Activated T-helper 17 cell treated with anti-CD3 and anti-CD28 coated beads, Interleukin-2, amount 50 U/mL, for 72 hours (primary cell): ENCODE measurements around the gene ORMDL1. TPM values are rescaled to one million over a fixed set of nuclear protein-coding genes. Genes with fewer than 3 reads are reported as not detected.

ENCODE experiments used
- ATAC-seq: fragments of 150-1000 bp; cut with Tn5 transposase; replicated peaks from 2 replicates; pipeline ENCODE4 v1.10.0; 2021; ENCODE audit warnings: mild to moderate bottlenecking, moderate library complexity
- H3K27ac Mint-ChIP-seq: one replicate; pipeline ENCODE4 v1.8.0; 2022; ENCODE audit warnings: mixed read lengths
- H3K27me3 Mint-ChIP-seq: one replicate; pipeline ENCODE4 v1.8.0; 2022; ENCODE audit warnings: mixed read lengths
- H3K36me3 Mint-ChIP-seq: one replicate; pipeline ENCODE4 v1.8.0; 2022; ENCODE audit warnings: low read depth, mild to moderate bottlenecking, mixed read lengths
- H3K4me1 Mint-ChIP-seq: one replicate; pipeline ENCODE4 v1.8.0; 2022; ENCODE audit warnings: mixed read lengths
- H3K4me3 Mint-ChIP-seq: one replicate; pipeline ENCODE4 v1.8.0; 2022; ENCODE audit warnings: mild to moderate bottlenecking, mixed read lengths
- H3K9me3 Mint-ChIP-seq: one replicate; pipeline ENCODE4 v1.8.0; 2022; ENCODE audit warnings: mixed read lengths
- total RNA-seq, 2 donors: library from RNA; stranded (reverse); gene quantifications; one replicate each; pipeline ENCODE4 v1.2.3, GENCODE V29; 2022

The ORMDL1 gene
- total RNA-seq, 2 donors from 2014 or later: 69.4 to 84.4 TPM

- Mint-ChIP-seq H3K36me3 (peaks cover 81% of the 10 kb centered on the region), H3K4me3 (no peak overlapping the region), H3K27ac (no peak overlapping the region), H3K4me1 (no peaks in the 10 kb centered on the region), H3K27me3 (no peaks in the 10 kb centered on the region), H3K9me3 (no peaks in the 10 kb centered on the region)
- peak; percentile 70 for ATAC-seq
Observed at GRCh38 chr2:189751080-189751658, 33.0 kb downstream of the ORMDL1 start.

GRCh38 chr2:189729430-189729829, 54.7 kb downstream of the ORMDL1 start:
- no peaks in the 10 kb centered on the region for H3K27me3 Mint-ChIP-seq
- no peak overlapping the region for H3K4me3 Mint-ChIP-seq
- no peak overlapping the region for H3K27ac Mint-ChIP-seq
- H3K4me1 Mint-ChIP-seq: no peaks in the 10 kb centered on the region
- ATAC-seq: no peak
- no peaks in the 10 kb centered on the region for H3K36me3 Mint-ChIP-seq
- no peaks in the 10 kb centered on the region for H3K9me3 Mint-ChIP-seq

GRCh38 chr2:189726849-189727248, 57.3 kb downstream of the ORMDL1 start:
- H3K4me1 Mint-ChIP-seq: peaks cover 10% of the 10 kb centered on the region
- no peaks in the 10 kb centered on the region for H3K9me3 Mint-ChIP-seq
- no peak overlapping the region for H3K4me3 Mint-ChIP-seq
- no peak for ATAC-seq
- no peaks in the 10 kb centered on the region for H3K36me3 Mint-ChIP-seq
- H3K27me3 Mint-ChIP-seq: no peaks in the 10 kb centered on the region
- no peak overlapping the region for H3K27ac Mint-ChIP-seq

- no peaks in the 10 kb centered on the region for H3K36me3 Mint-ChIP-seq
- ATAC-seq: no peak
Observed at GRCh38 chr2:189726271-189726670, 57.9 kb downstream of the ORMDL1 start.

GRCh38 chr2:189723192-189723591, 60.9 kb downstream of the ORMDL1 start:
- Mint-ChIP-seq H3K27ac (peak overlapping the region; percentile 21), H3K36me3 (no peaks in the 10 kb centered on the region), H3K9me3 (no peaks in the 10 kb centered on the region), H3K4me1 (peaks cover 10% of the 10 kb centered on the region), H3K4me3 (no peak overlapping the region), H3K27me3 (no peaks in the 10 kb centered on the region)
- peak; percentile 77 for ATAC-seq

More at GRCh38 chr2:189726271-189726670, 57.9 kb downstream of the ORMDL1 start:
- Mint-ChIP-seq H3K27me3 (no peaks in the 10 kb centered on the region), H3K9me3 (no peaks in the 10 kb centered on the region), H3K27ac (no peak overlapping the region), H3K4me3 (no peak overlapping the region), H3K4me1 (peaks cover 10% of the 10 kb centered on the region)

Other genes starting within 250 kb of the ORMDL1 start
- 1 to 10 TPM; 1.1 to 4.1 TPM for gene SLC40A1, start 203.6 kb downstream of the ORMDL1 start, total RNA-seq
- 10 to 100 TPM; 48.4 to 76.7 TPM for gene ASNSD1, start 122.9 kb downstream of the ORMDL1 start, total RNA-seq
- gene ANKAR, start 109.7 kb downstream of the ORMDL1 start, total RNA-seq: 1 to 10 TPM; 4.2 to 4.4 TPM
- gene OSGEPL1, start 21.5 kb downstream of the ORMDL1 start, total RNA-seq: 1 to 10 TPM; 7.2 to 8.3 TPM
- gene PMS1, start 111 bp upstream of the ORMDL1 start, total RNA-seq: 10 to 100 TPM; 43.7 to 47.2 TPM